A375 (cell line): Measurements from ENCODE around the gene PCDHB15. TPM values are rescaled to one million over a fixed set of nuclear protein-coding genes. Genes with fewer than 3 reads are reported as not detected.

ENCODE experiments used
- total RNA-seq: library from RNA; depleted of rRNA; stranded (reverse); fragments of >200 nt; shearing (Covaris generic); gene quantifications from 2 replicates; pipeline ENCODE4 v1.2.3, GENCODE V29; 2014; rRNA removed

Gene PCDHB15
- total RNA-seq = 2.1 and 2.7 TPM in 2 replicates

DNA sequence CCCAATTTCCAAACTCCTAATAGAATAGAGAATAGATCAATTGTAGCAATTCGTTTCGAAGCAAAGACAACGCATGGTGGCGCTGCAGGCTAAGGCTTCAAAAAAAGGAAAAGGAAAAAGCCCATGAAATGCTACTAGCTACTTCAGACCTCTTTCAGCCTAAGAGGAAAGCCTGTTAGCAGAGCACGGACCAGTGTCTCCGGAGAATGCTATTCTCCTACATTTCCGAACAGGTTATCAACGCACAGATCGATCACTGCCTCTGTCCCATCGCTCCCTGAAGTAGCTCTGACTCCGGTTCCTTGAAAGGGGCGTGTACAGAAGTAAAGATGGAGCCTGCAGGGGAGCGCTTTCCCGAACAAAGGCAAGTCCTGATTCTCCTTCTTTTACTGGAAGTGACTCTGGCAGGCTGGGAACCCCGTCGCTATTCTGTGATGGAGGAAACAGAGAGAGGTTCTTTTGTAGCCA is at the start of gene PCDHB15:
PCDHB15 (plus strand) TSS at position 146 of the 468 bp plus-strand sequence; CDS start at position 330, 184 bp downstream.

GRCh38 chr5:141199359-141200235 is 45.6 kb upstream of the PCDHB15 start, which contains the start of gene PCDHB11:
Gene PCDHB11, plus strand, starts transcription at chr5:141199627. Its CDS starts 148 bp downstream, at chr5:141199775.

GRCh38 chr5:141208478-141208877 is 36.7 kb upstream of the PCDHB15 start, which contains the start of gene PCDHB12:
Gene PCDHB12, plus strand, starts transcription at chr5:141208719. Its CDS starts 189 bp downstream, at chr5:141208908.

DNA sequence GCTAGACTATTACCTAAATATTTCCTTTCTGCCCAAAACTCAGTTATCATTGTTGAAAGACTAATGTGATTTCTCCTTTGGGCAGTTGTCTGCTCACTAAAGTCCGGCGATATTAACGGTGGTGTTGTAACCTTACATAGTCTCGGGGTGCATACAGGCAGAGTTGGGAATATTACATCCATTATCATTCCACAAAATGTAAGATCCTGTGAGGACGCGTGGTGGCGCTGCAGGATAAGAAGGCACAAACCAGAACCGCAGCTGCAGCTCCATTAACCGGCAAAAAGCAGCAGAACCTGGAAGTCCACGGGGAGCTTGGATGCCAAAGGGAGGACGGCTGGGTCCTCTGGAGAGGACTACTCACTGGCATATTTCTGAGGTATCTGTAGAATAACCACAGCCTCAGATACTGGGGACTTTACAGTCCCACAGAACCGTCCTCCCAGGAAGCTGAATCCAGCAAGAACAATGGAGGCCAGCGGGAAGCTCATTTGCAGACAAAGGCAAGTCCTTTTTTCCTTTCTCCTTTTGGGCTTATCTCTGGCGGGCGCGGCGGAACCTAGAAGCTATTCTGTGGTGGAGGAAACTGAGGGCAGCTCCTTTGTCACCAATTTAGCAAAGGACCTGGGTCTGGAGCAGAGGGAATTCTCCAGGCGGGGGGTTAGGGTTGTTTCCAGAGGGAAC is 31.4 kb upstream of the PCDHB15 start, which contains the start of gene PCDHB13:
PCDHB13 (plus strand) TSS at position 264 of the 684 bp plus-strand sequence; CDS start at position 469, 205 bp downstream.

DNA sequence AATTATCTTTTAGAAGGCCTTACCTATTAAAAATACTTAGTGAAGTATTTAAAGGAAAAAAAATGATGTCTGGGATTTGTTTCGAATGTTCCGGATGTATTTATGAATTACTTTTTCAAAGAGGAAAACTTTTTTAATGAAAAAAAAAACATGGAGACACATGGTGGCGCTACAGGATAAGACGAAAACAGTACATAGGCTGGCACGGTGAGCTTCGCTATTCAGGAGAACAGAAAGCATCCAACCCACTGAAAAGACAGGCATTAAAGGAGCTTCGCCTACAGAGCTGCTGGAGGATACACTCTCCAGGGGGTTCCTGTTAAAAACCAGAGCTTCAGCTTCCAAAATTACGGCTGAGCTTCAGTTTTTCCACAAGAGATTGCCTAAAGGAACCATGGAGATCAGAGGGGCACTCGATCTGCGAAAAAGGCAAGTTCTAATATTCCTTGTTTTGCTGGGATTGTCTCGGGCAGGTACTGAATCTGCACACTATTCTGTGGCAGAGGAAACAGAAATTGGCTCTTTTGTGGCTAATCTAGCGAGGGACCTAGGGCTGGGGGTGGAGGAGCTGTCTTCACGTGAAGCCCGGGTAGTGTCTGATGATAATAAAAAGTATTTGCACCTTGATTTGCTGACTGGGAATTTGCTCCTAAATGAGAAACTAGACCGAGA is 21.9 kb upstream of the PCDHB15 start, which contains the start of gene PCDHB14:
PCDHB14 (plus strand) TSS at position 232 of the 672 bp plus-strand sequence; CDS start at position 395, 163 bp downstream.

Other genes with a start within 250 kb of the PCDHB15 start
- gene PCDHB1, start 194.0 kb upstream of the PCDHB15 start, total RNA-seq = 0.11 TPM in 1 of 2 replicates, not detected in the other
- gene PCDHB2, start 150.8 kb upstream of the PCDHB15 start, total RNA-seq = 11.2 and 12.8 TPM in 2 replicates
- 0.26 and 0.45 TPM in 2 replicates for gene PCDHB3, start 144.9 kb upstream of the PCDHB15 start, total RNA-seq
- 0.66 and 1.7 TPM in 2 replicates for gene PCDHB4, start 123.6 kb upstream of the PCDHB15 start, total RNA-seq
- gene PCDHB5, start 110.2 kb upstream of the PCDHB15 start, total RNA-seq = 12.2 and 12.4 TPM in 2 replicates
- 7.8 and 10.6 TPM in 2 replicates for gene PCDHB6, start 95.3 kb upstream of the PCDHB15 start, total RNA-seq
- 5.7 and 6.7 TPM in 2 replicates for gene PCDHB7, start 72.8 kb upstream of the PCDHB15 start, total RNA-seq
- 6.5 and 6.6 TPM in 2 replicates for gene PCDHB8, start 67.6 kb upstream of the PCDHB15 start, total RNA-seq
- 7.7 and 7.9 TPM in 2 replicates for gene PCDHB16, start 63.0 kb upstream of the PCDHB15 start, total RNA-seq
- 3.1 and 4.1 TPM in 2 replicates for gene PCDHB9, start 58.2 kb upstream of the PCDHB15 start, total RNA-seq
- gene PCDHB10, start 53.0 kb upstream of the PCDHB15 start, total RNA-seq = 2.3 and 3.0 TPM in 2 replicates
- gene PCDHB11, start 45.8 kb upstream of the PCDHB15 start, total RNA-seq = 2.7 and 3.9 TPM in 2 replicates
- gene PCDHB12, start 36.7 kb upstream of the PCDHB15 start, total RNA-seq = 2.3 and 2.7 TPM in 2 replicates
- 2.4 and 2.9 TPM in 2 replicates for gene PCDHB13, start 31.5 kb upstream of the PCDHB15 start, total RNA-seq
- 1.8 and 2.9 TPM in 2 replicates for gene PCDHB14, start 22.1 kb upstream of the PCDHB15 start, total RNA-seq
- 0.19 TPM in 1 of 2 replicates, not detected in the other for gene SLC25A2, start 58.7 kb downstream of the PCDHB15 start, total RNA-seq
- gene TAF7, start 75.4 kb downstream of the PCDHB15 start, total RNA-seq = 92.6 and 94.6 TPM in 2 replicates
- gene PCDHGA1, start 85.1 kb downstream of the PCDHB15 start, total RNA-seq = 2.5 TPM in 2 replicates
- 0.66 and 1.0 TPM in 2 replicates for gene PCDHGA2, start 93.4 kb downstream of the PCDHB15 start, total RNA-seq
- gene PCDHGA3, start 98.4 kb downstream of the PCDHB15 start, total RNA-seq = 0.32 and 0.79 TPM in 2 replicates
- 4.5 and 5.0 TPM in 2 replicates for gene PCDHGB1, start 104.7 kb downstream of the PCDHB15 start, total RNA-seq
- 1.9 and 2.0 TPM in 2 replicates for gene PCDHGA4, start 109.6 kb downstream of the PCDHB15 start, total RNA-seq
- gene PCDHGB2, start 114.6 kb downstream of the PCDHB15 start, total RNA-seq = 1.9 and 2.3 TPM in 2 replicates
- 1.3 and 1.4 TPM in 2 replicates for gene PCDHGA5, start 118.8 kb downstream of the PCDHB15 start, total RNA-seq
- 0.83 and 1.5 TPM in 2 replicates for gene PCDHGB3, start 124.8 kb downstream of the PCDHB15 start, total RNA-seq
- gene PCDHGA6, start 128.5 kb downstream of the PCDHB15 start, total RNA-seq = 1.2 and 1.5 TPM in 2 replicates
- gene PCDHGA7, start 137.3 kb downstream of the PCDHB15 start, total RNA-seq = 6.1 and 8.1 TPM in 2 replicates
- 2.0 TPM in 2 replicates for gene PCDHGB4, start 142.3 kb downstream of the PCDHB15 start, total RNA-seq
- 1.1 and 1.6 TPM in 2 replicates for gene PCDHGA8, start 147.2 kb downstream of the PCDHB15 start, total RNA-seq
- gene PCDHGB5, start 152.6 kb downstream of the PCDHB15 start, total RNA-seq = 1.9 and 2.4 TPM in 2 replicates
- 1.1 and 2.7 TPM in 2 replicates for gene PCDHGA9, start 157.4 kb downstream of the PCDHB15 start, total RNA-seq
- 0.80 and 1.2 TPM in 2 replicates for gene PCDHGB6, start 162.6 kb downstream of the PCDHB15 start, total RNA-seq
- 4.3 and 6.0 TPM in 2 replicates for gene PCDHGA10, start 167.6 kb downstream of the PCDHB15 start, total RNA-seq
- 0.72 and 0.90 TPM in 2 replicates for gene PCDHGB7, start 172.3 kb downstream of the PCDHB15 start, total RNA-seq
- gene PCDHGA11, start 175.7 kb downstream of the PCDHB15 start, total RNA-seq = 0.30 and 0.96 TPM in 2 replicates
- gene PCDHGA12, start 185.1 kb downstream of the PCDHB15 start, total RNA-seq = 0.80 and 1.2 TPM in 2 replicates
- 62.5 and 65.1 TPM in 2 replicates for gene PCDHGC3, start 230.6 kb downstream of the PCDHB15 start, total RNA-seq
- 1.3 and 1.8 TPM in 2 replicates for gene PCDHGC4, start 239.6 kb downstream of the PCDHB15 start, total RNA-seq
- 1.1 and 1.3 TPM in 2 replicates for gene PCDHGC5, start 243.7 kb downstream of the PCDHB15 start, total RNA-seq